Measurements from ENCODE around the gene ITPKB.
A peak's percentile ranks its signal among the peaks of the same experiment; 100 is the strongest.
"Not testable (repeated sequence)": the region's sequence is repeated elsewhere in the genome, so short reads cannot be mapped to it uniquely, and the experiment has no call there.

The ITPKB gene

DNA sequence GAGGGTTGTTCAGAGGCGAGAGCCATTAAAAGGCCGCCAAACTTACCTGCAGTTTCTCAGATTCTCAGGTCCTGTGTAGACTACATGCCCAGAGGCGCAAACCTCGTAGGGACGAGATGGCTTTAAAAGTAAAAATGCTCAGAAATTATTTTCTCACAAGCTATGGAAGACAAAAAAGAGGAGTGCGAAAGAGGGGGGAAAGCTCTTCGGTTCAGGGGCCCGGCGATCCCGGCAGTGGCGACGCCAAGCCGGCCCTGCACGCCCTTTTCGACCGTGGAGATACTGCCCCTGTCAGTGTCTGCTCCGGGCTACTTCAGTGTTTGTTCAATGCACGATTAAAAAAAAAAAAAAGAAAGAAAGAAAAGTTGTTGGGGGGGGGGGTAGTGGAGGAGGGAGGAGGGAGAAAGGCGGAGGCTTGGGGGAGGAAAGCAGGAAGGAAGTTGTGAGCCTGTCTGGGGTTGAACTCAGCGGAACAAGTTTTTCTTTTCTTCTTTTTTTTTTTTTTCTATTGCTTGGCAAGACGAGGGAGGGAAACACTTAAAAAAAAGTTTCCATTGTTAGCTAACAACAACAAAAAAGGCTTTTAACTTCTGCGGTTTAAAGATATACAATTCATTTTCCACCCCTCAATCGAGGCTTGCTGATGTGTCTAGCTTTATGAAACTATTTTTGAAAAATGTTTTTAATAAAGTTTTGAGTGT lies at the start of gene ITPKB:
ITPKB (minus strand) TSS at position 288 of the 701 bp plus-strand sequence. CDS start 1,824 bp downstream, outside the sequence.
- FAIRE-seq (no peak), DNase-seq (ENCODE audit: low spot score) (peak; percentile 17)

DNA sequence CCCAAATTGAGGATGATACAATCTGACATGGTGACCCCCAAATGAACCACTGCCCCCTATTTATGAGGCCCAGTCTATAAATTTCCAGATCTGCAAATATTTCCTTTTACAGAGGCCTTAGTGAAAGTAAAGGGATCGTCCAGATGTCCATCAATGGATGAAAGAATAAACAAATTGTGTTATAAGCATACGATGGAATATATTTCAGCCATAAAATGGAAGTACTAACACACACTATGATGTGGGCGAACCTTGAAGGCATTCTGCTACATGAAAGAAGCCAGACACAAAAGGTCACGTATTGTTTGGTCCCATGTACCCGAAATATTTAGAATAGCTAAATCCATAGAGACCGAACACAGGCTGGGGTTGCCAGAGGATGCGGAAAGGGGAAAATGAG lies 48.6 kb upstream of the ITPKB start:
- DNase-seq (ENCODE audit: low spot score): no peak
- no peak for FAIRE-seq

DNA sequence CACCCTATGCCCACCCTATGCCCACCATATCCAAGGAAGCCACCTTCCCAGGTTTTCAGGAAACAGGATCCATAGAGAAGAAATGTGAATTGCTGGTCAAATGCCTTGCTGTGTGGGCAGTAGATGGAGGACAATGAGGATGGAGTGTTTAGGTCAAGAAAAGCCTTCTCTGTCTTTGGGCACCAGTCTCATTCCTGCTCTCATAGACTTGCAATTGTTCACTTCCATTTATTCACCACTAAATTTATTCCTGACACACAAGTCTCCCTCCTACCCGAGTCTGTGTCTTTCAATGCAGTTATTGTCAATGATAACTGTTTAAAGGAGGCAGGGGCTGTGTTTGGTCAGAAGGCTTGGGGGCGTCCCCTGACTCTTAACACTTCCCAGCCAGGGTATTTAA lies 48.0 kb upstream of the ITPKB start:
- no peak for DNase-seq (ENCODE audit: low spot score)
- FAIRE-seq: no peak

DNA sequence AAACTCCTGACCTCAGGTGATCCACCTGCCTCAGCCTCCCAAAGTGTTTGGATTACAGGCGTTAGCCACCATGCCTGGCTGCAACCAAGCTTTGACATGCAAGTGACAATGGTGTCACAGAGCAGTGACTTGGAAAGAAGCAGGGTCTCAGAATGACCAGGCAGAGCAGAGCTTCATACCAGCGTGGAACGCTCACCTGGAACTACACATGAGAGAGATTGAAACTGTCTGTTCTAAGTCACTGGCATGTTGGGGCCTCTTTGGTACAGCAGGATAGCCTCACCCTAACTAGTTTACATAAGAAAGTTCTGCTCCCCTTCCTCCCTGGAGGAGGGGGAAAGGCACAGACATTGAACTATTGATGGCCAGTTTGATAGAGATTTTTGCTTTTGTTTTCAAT lies 47.5 kb upstream of the ITPKB start:
- DNase-seq (ENCODE audit: low spot score): no peak
- FAIRE-seq: no peak

DNA sequence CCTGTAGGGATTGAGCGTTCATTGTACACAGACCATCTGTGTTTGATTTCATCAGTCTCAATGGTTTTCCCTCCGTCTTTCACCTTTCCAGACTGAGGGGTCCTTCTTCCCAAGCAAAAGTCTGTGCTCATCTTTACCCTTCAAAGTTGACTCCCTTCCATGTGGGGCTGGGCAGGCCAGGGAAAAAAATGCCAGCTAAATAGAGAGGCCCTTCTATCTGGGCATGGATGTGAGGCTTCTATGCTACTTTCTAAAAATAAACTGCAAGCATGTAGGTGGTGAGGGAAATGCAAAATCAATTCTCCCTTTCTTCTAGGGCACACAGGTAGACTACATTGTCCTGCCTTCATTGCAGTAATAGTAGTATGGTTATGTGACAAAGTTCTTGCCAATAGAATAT lies 46.7 kb upstream of the ITPKB start:
- no peak for FAIRE-seq
- no peak for DNase-seq (ENCODE audit: low spot score)

DNA sequence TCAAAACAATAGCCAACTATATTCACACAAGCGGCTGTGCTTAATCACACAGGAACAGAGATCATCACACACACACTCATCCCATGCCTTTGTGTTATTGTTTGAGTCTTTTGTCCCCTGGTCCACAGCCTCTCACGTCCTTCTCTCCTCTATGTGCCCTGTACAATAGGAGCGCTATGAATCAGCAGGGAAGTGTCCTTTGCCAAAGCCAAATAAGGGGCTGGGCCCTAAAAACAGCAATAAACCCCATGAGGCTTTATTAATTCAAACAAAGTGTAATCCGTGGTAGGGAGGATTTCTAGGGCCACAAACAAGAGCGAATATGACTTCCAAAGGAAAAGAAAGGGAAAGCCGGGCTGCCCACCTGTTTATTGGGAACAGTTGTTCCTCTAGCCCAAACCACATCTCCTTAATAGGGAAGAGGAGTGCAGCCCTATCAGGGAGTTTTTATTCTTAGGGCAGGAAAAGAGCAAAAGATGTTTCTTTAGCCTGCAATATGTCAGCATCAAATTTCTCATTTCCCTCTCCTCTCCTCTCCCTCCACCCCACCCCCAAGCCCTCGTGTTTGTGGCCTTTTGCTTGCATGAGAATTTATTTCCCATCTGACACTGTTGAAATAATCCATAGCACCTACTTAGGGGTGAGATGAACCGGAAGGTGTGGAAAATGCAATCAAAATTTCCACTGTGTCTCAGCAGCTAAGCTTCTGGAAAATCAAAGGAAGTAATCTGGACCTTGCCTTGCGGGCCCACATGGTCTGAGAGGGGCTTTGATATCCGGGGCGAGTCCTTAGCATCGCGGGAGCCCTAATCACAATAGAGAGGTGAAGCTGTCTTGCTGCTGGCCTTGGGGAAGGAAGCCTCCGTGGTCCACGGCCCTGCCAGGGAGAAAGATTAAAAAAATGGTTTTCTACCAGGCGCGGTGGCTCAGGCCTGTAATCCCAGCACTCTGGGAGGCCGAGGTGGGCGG lies 45.3 kb upstream of the ITPKB start:
- no peak for FAIRE-seq

DNA sequence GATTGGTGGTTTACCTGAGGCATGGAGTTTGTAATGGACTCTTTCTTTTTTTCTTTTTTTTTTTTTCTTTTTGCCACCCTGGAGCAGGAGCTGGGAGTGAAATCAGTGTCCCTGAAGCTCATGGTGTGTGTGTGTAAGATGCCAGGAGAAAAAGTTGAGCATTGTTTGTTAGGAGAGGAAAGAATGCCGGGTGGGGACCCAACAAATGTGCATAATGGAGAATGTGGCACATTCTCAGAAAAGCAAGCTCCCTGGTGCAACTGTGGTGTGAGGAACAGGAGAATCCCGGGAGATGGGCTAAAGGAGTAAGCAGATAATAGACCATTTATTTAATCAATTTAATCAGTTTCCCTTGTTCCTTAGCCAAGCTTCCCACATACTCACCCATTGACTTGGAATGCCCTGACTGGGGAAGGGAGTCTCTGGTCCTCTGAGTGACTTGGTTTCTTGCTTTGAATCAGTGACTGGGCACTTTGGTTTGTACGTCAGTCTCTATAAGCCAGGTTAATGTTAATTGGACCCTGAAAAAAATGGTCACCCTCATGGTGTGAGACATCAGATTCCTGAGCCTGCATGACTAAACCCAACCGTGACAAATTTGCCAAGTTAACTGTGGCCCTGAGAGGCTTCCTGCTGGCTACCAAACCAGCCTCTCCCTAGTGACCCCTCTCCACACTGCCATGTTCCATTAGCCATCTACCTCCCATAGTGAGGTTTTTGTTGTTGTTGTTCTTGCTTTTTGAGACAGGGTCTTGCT lies 43.9 kb upstream of the ITPKB start:
- FAIRE-seq (peak; percentile 23), DNase-seq (ENCODE audit: low spot score) (peak; percentile 76)

More for the DNA sequence above, 45.3 kb upstream of the ITPKB start:
- no peak for DNase-seq (ENCODE audit: low spot score)

DNA sequence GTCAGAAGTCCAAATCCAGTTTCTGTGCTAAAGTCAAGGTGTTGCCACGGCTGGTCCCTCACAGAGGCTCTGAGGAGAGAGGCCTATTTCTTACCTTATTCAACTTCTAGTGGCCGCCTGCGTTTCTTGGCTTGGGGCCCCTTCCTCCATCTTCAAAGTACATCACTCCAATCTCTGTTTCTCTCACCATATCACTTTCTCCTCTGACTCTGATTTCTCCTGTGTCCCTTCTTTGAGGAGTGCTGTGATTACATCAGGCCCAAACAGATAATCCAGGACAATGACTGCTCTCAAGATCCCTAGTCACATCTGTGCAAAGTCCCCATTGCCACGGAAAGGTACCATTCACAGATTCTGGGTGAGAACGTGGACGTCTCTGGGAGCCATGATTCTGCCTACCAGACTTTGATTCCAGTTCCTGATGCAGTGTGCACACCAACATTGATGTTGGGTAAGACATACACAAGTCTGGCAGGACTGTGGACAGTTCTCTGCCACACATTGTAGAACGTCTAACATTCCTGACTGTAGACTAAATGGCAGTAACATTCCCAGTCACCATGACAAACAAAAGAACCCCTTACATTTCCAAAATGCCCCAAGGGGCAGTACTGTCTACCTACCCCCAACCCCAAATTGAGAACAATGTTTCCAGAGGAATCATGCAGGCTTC lies 43.0 kb upstream of the ITPKB start:
- DNase-seq (ENCODE audit: low spot score) (no peak), FAIRE-seq (no peak)

DNA sequence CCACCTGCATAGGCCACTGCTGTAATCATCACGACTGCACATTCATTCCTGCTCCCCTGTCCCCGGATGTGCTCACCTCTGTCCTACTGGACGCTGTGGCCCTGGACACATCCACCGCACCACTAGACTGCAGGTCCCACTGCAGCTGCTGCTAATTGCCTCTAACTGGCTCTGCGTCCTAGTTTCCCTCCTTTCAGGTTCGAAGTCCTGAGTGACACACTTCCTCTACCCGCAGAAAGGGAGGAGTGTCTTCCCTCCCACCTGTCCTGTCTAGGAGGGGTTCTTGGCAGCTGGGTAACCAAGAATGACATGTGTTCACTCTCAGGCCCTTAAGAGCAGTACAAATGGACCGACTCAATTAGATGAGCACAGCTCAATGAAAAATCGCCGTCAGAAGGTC lies 40.5 kb upstream of the ITPKB start:
- FAIRE-seq: no peak
- no peak for DNase-seq (ENCODE audit: low spot score)

DNA sequence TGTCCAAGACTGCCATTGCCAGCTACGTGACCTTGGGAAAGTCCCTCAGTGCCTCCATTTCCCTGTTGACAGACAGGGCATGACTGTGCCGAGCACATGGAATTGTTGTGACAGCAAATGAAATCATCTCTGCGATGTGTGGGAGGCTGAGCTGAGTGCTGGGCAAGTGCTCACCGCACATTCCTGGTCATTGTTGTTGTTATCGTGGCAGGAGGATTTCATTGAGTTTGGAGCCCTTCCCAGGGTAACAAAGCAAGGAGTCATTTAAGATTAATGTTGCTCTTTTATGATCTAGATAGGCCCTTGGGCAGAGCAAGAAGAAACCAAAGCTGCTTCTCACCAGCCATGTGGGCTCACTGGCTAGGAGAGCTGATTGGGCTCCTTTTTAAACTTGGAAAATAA lies 39.6 kb upstream of the ITPKB start:
- peak; percentile 97 for DNase-seq (ENCODE audit: low spot score)
- peak; percentile 94 for FAIRE-seq

DNA sequence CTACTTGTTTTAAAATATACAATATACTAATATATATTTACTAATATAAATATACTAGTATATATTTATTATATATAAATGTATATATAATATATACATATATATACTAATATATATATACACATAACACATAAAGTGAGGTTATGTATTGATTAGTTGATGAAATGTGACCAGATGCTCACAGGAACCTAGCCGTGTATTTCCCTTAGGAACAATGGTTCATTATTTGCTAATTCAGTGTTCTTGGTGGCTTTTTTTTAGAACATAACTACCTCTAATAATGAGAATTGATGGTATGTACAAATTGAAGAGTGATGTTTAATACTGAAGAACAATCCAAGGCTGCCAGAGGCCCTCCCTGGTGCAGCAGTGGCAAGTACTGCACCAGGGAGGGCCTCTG lies 37.9 kb upstream of the ITPKB start:
- FAIRE-seq (peak; percentile 10), DNase-seq (ENCODE audit: low spot score) (no peak)

DNA sequence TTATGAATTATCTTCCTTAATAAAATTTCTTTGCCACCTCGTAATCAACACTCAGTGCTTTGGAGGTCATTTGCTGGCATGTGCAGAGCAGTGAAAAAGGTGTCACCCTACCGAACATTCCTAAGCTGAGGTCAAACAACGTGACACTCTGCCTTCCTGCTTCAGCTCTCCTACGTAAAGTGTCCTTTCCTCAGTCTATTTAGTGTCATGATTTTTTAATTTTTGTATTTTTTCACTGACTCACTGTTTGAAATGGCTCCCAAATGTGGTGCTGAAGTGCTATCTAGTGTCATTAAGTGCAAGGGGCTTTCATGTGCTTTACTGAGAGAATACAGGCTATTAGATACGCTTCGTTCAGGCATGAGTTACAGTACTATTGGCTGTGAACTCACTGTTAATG lies 37.0 kb upstream of the ITPKB start:
- FAIRE-seq: no peak

DNA sequence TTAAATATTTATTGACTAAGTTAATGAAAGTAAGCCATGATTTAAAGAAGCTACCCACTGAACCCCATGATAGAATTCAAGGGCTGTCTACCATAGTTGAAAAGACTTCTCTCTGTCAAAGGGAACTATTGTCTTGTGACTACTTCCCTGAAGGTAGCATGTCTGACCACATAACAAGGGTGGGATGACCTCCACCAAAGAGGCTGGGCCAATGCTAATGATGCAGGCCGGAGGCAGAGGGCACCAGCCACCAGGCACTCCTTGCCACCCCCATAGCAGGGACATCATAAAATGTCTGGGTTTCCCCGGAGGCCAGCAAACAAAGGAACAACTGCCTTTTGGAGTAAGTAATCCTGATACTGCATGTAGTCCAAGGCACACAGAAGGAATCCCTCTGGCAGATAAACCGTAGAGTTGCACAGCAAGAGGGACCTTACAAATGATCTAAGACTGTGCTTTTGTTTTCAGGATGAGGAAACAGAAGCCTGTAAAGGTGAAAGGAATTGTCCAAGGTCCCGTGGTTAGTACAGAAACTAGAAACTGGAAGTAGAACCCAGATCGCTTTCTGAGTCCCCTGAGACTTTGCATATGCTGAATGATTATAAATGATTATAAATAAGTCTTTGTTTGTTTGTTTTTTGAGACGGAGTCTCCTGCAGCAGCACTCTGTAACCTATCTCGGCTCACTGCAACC lies 33.5 kb upstream of the ITPKB start:
- FAIRE-seq: no peak

More for the DNA sequence above, 37.0 kb upstream of the ITPKB start:
- DNase-seq (ENCODE audit: low spot score): no peak

DNA sequence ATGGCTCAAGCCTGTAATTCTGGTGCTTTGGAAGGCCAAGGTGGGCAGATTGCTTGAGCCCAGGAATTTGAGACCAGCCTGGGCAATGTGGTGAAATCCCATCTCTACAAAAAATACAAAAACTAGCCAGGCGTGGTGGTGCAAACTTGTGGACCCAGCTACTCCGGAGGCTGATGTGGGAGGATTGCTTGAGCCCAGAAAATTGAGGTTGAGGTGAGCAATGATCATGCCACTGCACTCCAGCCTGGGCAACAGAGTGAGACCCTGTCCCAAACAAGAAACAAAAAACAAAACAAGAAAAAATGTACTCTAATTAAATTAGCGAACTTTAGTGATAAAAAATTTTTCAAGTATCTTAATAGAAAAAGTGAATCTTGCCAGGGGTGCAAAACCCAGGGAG lies 28.1 kb upstream of the ITPKB start:
- not testable (repeated sequence) for DNase-seq (ENCODE audit: low spot score); FAIRE-seq

More for the DNA sequence above, 33.5 kb upstream of the ITPKB start:
- no peak for DNase-seq (ENCODE audit: low spot score)

DNA sequence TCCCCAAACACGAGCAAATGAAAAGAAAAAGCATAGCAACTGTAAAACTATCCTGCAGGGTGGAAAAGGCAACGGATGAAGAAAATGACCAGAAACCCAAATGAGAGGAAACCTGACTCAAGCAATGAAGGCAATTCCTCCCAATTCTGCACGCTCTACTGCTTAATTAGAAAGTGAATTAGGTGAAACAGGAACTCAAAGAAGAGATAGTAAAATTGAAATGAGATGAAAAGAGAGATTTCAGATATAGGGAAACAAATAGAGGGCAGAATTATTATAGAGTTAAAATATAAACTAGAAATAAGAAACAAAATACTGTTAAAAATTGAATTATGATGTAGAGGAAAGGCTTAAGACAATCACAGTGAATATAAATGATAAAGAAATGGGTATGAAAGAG lies 27.5 kb upstream of the ITPKB start:
- FAIRE-seq (no peak), DNase-seq (ENCODE audit: low spot score) (no peak)

DNA sequence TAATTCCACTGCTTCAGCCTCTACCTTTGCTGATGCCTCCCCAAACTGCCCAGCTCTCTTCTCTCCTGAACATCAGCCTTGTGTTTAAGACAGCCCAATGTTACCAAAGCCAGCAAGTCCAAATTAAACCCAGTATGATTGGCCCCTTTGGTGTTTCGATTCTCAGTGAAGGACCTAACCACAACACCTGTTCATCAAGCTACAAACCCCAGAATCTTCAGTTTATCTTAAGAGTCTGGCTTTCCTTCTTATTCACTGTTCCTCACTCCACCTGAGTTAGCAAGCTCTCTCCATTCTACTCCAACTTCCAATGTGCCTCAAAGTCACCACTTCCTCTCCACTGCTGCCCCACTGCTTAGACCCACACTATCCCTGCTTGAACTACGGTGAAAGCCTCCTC lies 25.5 kb upstream of the ITPKB start:
- FAIRE-seq: no peak
- no peak for DNase-seq (ENCODE audit: low spot score)

DNA sequence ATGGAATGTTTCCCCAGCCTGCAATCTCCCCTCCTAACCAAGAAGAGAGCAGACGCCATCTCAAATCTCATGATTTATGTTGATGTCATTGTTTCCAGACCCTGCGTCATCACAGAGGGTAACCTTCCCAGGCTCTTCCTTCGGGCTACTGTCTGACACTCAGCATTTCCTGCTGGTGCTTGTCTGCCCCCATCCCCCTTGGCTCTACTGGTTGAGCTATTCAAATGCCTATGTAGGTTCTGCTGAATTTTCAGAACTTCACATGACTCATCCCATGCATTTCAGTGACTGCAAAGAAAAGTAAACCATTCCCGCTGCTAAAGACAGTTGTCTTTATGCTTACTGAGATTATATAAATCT lies 24.8 kb upstream of the ITPKB start:
- FAIRE-seq (peak; percentile 77), DNase-seq (ENCODE audit: low spot score) (peak; percentile 87)

DNA sequence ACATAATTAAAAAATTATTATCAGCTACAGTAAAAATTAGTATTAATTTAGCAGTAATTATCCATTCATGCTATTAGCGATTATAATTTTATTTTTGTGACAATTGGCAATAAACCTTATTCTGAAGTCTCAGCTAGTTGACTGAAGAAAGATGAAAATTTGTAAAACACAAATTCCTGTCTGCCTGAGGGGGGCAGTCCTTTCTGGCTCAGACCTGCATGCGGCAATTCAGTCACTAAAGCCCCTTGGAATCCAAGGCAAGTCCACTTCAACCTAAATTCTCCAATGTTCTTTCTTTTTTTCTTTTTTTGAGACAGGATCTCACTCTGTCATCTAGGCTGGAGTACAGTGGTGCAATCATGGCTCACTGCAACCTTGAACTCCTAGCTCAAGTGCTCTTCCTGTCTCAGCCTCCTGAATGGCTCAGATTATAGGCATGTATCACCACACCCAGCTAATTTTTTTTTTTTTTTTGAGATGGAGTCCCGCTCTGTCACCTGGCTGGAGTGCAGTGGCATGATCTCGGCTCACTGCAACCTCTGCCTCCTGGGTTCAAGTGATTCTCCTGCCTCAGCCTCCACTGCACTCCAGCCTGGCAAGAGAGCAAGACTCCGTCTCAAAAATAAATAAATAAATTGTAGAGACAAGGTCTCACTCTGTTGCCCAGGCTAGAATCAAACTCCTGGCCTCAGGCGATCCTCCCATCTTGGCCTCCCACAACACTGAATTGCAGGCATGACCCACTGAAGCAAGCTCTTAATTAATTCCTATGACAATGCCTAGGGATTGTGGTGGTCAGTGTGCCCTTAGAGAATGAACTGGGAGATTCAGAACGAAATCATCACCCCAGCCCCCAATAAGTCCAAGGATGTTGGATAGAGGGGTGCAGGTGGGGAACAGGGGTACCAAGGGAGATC lies 24.2 kb upstream of the ITPKB start:
- no peak for FAIRE-seq
- no peak for DNase-seq (ENCODE audit: low spot score)

DNA sequence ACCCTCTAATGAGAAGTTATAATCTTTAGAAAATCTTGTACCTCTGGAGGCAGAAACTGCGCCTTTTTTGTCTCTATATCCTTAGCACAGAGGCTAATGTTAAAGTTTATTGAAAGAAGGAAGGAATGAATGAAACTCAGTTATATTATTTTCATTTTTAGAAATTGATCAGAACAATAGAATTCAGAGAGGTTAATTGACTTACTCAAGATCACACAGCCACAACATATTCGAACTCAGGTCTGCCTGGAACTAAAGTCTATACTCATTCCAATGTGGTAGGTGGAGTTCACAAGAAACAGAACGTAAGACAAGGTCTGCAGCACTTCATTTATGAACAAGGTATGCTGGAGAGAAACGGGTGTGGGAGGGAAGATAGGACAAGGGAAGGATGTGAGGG lies 23.0 kb upstream of the ITPKB start:
- no peak for FAIRE-seq
- no peak for DNase-seq (ENCODE audit: low spot score)

DNA sequence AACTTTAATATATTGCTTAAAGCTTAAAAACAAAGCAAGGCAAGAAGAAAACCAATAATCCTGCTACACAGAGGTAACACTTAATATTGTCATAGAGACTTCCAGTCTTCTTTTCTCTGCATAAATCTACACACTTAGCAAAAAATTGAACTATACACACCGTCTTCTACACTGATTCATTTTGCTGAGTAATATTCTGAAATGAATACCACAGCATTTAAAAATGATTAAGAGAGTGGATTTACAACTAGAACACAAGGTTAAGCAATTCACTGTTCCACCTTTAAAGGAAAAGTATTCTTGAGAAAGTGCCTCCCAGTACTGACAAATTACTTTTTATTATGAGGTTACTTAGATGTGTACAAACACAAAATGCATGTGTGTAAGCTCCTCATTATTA lies 22.2 kb upstream of the ITPKB start:
- DNase-seq (ENCODE audit: low spot score) (no peak), FAIRE-seq (no peak)

Measured in RCC 7860 (cell line).